GM19397 (cell line): Measurements from ENCODE around the gene PTTG2.
"Not testable (repeated sequence)": the region's sequence is repeated elsewhere in the genome, so short reads cannot be mapped to it uniquely, and the experiment has no call there.

Experiments used
- ATAC-seq: cut with Tn5 transposase; IDR thresholded peaks from one replicate; pipeline ENCODE4 v1.9.1; 2021; ENCODE audit warnings: mild to moderate bottlenecking, moderate library complexity; ENCODE audit not compliant: unreplicated experiment

PTTG2 gene

DNA sequence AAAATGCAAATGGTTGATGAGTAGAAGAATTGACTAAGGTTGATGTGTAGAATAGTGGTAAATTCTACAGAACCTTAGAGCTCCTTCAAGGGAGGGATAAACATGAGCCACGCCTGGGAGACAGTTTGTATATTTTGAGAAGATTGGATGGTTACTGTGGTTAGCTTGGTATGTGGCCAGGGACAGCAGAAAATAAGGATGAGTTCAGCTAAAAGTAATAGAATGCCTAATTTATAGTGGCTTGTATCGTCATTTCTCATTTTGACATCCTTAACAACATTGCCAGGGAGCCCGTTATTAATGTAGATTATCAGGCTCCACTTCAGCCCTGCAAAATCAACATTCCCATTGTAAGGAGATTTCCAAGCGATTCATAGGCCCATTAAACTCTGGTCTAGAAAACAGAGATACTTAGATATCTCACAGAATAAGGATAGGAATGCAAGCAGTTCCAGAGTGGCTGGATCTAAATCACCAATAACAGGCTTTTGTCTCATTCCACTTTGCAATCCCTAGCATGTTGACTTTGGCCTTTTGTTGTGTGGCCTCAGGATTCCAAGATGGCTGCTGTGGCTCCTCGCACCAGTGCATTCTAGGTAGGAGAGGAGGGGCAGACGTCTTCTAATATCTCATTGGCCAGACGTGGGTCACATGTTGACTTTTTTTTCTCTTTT, 6.4 kb upstream of the PTTG2 start:
- ATAC-seq: no peak

DNA sequence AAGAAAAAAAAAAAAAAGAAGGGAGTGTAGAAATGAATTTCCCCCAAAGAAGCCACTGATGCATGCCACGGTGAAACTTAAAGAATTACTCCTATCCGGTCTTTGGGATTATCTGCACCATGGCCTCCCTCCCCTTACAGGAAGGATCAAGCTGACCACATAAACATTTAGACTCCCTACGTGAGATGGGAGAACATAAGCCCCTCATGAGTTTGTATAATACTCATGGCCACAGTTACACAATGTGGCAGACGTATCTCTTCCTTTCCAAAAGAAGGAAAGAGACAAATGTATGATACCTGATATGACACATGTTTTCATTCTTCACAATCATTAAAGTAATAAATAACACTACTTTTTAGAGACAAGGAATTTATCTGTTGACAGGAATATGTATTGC, 3.3 kb upstream of the PTTG2 start:
- ATAC-seq: no peak

DNA sequence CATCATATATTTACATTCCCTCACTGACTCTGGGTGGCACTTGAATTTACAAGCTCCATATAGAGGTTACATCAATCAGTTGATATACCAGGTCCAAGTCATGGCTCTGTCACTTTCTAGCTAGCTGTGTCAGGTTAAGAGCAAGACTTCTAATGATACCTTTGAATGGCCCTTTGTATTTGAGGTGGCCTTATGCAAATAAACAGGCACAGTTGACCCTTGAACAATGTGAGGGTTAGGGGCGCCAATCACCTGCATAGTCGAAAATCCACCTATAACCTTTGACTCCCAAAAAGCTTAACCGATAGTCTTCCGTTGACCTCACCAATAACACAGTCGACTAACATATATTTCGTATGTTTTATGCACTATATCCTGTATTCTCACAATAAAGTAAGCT, 1.3 kb upstream of the PTTG2 start:
- no peak for ATAC-seq

DNA sequence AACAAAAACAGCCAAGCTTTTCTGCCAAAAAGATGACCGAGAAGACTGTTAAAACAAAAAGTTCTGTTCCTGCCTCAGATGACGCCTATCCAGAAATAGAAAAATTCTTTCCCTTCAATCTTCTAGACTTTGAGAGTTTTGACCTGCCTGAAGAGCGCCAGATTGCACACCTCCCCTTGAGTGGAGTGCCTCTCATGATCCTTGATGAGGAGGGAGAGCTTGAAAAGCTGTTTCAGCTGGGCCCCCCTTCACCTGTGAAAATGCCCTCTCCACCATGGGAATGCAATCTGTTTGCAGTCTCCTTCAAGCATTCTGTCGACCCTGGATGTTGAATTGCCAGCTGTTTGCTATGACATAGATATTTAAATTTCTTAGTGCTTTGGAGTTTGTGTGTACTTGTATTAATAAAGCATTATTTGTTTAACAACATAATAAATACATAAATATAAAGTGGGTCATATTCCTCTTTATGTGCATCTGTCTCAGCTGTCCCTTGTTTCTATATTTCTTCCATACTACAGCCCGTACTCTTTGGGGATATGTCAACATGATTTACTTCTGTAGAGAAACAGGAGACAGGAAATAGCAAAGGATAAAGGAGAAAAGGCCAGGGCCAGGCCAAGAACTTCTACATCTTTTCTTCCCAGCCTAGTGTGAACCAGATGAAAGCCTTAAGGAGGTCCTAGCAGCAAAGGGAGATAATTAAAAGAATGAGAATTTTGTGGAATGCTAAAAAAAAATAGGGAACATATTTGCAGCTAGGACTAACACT, 667 bp downstream of the PTTG2 start:
- no peak for ATAC-seq

DNA sequence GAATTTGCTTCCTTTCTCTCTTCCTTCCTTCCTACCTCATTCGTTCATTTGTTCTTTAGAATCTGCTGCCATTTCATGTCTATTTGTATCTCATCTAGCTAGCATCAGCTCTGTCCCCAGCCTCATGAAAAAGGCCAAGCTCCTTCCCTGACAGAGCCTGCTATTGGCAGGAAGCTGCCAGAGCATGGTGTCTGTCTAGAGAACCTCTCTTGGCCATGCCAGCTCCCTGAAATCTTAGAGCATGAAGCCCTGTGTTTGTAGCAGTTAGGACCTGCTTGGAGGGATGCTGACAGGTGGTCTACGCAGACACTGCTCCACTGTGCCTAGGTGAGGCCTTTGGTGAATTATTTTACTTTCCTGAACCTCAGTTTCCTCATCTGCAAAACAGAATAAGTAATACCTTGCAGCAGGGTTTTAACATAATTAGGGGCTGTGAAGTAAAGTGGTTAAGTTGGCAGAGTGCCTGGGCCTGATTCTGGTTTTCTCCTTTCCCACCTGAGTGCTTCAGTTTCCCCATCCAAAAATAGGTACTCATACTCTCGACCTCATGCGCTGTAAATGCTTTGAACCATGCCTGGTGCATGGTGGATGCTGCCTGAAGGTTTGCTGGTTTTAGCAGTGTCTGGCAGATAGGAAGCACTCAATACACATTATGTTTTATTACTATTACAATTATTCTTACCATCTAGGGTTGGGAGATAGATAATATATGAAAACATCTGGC, 4.7 kb downstream of the PTTG2 start:
- ATAC-seq: peak; percentile 63

DNA sequence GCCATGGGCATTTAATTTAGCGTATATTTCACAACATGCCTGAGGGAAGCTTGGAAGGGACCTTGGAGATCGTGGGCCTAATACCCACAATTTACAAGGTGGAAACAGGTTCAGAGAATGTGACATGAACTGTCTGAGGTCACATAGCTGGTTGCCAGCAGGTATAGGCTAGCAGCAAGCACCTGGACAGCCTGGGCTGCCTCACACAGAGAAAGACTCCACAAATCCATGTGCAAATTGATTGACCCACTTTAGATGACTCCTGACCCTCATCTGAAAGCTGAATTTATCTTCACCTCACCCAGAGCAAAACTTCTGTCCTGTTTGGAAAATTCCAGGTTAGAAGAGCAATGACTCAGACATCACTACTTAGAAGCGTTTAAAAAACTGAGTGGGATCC, 5.8 kb downstream of the PTTG2 start:
- no peak for ATAC-seq

DNA sequence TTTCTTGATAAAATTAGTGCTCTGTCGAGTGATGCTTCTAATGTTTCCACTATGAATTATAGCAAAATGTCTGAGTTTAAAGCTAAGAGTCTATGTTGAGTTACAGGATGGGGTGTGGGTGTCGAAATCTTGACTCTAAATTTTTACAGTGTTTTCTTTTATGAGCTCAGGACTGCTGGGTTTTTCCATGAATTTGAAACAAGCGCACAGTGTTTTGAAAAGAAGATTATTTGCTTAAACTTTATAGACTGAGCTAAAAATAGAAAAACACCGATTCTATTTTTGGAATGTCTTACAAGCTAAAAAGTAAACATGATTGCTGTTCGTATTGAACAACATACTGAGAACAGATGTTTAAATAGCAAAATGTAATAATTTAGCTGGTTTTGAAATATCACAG, 7.5 kb downstream of the PTTG2 start:
- no peak for ATAC-seq

DNA sequence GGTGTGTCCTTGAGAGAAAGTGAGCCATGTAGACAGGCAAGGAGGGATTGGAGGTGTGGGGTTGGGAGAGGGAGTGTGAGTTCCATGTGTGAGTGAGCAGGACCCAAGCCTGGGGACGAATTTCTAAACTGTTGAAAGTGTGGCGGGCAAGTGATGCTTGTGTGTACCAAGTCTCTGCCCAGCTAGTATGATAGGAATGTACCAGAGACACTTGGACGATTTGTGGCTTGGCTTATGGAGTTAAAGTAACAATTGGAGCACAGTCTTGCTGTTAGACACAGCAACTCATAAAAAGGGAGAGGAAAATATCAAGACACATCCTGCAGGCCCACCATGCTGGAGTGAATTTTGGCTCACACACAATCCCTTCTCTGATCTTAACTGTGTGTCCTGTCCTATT, 8.5 kb downstream of the PTTG2 start:
- no peak for ATAC-seq

DNA sequence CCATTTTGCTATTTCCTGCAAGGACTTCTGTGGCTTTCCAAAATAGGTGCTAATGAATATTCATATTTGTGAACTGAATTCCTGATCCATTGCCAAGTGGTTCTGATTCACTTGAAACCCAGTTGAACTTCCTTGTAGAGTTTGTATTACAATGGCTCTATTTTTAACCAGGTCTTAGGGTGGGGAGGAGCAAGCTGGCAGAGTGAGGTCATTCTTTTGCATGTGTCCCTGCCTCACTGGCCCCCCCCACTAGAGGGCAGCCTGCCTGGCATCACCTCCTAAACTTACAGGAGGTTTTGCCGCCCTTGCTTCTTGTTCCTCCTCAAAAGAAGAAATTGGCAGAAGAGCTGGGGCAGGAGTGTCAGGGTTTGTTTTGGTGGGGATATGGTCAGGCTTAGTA, 10.5 kb downstream of the PTTG2 start:
- ATAC-seq: peak; percentile 73

DNA sequence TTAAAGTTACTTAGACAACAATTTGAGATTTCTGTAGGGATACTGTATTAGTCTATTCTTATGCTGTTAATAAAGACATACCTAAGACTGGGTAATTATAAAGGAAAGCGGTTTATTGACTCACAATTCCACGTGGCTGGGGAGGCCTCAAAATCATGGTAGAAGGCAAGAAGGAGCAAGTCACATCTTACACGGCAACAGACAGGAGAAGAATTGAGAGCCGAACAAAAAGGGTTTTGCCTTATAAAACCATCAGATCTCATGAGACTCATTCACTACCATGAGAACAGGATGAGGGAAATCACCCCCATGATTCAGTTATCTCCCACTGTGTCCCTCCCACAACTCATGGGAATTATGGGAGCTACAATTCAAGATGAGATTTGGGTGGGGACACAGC, 11.0 kb downstream of the PTTG2 start:
- no peak for ATAC-seq

DNA sequence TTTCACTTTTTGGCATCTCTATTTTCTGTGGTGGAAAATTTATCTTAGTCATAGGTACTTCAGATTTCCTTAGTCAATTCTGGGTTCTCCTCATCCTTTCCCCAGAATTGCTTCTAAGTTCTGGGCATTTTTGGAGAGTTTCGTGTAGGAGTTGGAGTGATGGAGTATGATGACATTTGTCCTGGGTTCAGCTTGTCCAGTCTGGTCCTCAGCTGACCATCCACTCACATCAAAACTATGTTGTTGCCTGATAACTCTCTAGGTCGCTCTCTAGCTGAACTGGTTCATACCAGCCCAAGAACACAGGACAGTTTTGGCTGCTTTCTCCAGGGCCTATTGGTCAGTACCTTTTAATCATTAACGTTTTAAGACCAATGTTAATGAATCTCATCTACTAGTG, 13.2 kb downstream of the PTTG2 start:
- ATAC-seq: no peak

DNA sequence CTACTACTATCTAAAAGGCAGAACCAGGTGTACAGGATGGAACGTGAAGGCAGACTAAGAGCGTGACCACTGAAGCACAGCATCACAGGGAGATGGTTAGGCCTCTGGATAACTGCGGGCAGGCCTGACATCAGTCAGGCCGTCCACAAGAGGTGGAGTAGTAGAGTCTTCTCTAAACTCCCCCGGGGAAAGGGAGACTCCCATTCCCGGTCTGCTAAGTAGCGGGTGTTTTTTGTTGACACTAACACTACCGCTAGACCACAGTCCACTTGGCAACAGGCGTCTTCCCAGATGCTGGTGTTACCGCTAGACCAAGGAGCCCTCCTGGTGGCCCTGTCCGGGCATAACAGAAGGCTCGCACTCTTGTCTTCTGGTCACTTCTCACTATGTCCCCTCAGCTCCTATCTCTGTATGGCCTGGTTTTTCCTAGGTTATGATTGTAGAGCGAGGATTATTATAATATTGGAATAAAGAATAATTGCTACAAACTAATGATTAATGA, 15.2 kb downstream of the PTTG2 start:
- ATAC-seq: not testable (repeated sequence)

DNA sequence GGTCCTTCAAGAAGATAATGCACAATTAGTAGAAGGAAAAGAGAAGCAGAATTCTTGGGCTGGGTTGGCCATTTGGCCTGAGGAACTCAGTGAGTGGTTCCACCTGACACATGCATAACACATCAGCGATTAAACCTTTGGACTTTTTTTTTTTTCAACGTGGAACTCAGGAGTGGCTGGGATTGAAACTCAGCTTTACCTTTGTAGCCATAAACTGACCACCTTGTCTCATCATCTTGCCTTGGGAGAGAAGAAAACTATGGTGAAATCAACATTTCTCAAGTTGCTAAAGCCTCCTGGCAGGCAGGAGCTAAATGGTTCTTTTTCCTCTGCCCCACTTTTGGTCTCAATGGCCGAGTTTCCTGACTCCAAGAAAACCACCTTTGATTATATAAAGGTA, 16.3 kb downstream of the PTTG2 start:
- no peak for ATAC-seq

DNA sequence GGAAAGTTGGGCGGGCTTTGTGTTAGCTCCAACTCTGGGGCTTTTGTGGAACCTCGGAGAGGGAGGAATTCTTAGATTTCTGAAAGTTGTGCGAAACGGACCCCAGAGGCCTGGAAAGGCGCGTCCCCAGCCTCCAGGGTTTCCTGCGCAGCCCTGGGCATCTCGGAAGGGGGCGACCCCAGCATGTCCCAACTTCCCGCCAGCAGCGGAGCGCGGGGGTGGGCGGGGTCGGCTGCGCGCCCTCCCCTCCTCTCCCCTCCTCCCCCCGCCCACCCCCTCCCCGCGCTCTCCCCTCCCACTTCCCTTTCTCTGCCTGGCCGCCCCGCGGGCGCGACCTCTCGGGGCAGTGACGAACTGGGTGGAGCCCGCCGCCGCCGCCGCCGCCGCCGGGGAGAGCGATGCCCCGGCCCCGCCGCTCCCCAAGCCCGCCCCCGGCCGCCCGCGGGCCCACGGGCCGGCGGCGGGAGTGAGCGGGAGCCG, 16.8 kb downstream of the PTTG2 start:
- ATAC-seq: peak; percentile 81

DNA sequence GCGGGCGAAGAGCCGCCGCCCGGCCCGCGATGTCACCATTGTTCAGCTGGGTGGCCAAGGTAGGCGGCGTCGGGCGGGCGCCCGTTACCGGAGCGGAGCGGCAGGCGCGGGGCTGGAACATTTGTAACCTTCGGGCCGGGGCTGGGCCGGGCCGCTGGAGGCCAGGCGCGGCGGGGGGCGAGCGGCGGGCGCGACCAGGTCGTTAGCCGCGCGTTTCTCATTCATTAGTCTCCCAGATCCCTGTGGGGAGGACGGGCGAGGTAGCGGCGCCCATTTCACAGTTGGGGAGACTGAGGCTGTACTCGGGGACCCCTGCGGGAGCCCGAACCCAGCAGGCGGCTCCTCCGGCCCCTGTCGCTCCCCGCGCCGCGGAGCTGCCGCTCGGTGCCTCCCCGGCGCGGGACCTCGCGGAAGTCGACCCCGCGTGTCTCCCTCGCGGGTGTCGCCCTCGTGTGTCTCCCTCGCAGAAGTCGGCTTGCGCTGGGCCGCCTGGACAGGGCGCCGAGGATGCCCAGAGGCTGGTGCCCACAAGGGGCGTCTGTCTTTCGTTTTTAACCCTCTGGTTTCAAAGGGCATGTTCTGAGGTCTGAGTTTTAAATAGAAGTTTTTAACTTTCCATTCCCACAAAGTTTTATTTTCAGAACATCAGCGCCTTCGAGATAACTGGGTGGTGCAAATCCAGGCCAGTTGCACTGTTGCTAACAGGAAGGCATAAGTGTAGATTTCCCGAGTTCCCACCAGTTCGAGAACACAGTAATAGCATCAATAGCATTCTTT, 17.5 kb downstream of the PTTG2 start:
- peak; percentile 65 for ATAC-seq

DNA sequence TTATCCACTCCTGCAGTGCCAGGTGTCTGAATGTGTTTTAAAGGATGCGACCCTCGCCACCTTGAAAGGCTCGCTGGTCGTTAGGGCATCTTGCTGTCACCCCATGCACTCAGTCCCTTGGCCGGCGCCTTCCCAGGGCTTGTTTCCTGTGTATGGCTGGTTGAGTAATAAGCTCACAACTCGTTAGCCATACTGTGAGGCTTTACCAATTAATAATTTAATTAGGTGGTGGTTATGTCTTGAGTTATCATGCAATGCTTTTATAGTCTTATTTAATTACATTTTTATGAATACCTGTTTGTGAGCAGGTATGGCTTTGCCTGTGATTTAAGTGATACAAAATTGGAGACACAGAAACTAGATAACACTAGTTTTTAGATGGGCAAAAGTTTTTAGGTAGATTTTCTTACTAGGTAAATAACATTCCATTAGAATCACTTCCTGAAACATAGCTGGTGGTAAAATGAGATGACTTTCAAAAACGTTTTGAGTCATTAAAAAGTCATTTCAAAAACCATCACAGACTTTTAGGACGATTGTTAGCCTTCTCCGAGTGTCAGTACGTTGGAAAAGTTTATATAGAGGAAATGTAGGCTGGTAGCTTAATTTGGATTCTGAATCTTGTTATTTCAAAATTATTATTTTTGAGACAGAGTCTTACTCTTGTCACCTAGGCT, 18.2 kb downstream of the PTTG2 start:
- ATAC-seq: peak; percentile 10

DNA sequence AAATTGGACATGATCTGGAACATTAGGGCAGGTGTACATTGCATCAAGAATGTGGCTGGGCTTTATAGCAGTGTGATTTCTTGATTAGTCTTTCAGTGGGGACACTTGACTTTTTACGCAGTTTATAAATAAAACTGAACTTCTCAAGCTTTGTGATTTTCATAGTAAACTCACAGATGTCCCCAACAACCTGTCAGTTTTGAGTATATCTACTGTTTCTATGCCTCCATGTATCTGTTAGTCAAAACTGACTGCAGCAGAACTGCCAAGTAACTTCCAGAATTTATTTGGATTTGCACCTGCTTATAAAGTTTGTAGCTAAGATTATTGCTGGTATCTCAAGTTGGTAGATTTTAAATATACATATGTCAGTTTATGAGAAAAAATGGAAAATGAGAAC, 20.0 kb downstream of the PTTG2 start:
- ATAC-seq: no peak

DNA sequence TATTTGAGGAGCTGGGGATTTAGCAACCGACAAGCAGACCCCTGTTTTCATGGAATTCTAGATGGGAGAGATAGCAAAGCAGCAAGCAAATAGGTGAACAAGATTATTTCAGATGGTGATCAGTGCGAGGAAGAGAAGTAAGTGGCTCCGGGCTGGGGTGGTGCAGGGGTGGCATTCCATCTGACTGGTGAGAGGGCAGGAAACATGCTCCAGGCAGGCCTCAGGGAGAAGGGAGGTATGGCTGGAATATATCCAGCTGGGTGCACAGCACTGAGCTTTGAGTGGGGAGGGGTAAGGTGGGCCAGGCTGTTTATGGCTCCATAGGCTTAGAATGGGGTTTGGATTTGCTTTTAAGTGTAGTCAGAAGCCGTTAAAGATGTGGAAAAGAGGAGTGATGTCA, 21.2 kb downstream of the PTTG2 start:
- ATAC-seq: no peak

DNA sequence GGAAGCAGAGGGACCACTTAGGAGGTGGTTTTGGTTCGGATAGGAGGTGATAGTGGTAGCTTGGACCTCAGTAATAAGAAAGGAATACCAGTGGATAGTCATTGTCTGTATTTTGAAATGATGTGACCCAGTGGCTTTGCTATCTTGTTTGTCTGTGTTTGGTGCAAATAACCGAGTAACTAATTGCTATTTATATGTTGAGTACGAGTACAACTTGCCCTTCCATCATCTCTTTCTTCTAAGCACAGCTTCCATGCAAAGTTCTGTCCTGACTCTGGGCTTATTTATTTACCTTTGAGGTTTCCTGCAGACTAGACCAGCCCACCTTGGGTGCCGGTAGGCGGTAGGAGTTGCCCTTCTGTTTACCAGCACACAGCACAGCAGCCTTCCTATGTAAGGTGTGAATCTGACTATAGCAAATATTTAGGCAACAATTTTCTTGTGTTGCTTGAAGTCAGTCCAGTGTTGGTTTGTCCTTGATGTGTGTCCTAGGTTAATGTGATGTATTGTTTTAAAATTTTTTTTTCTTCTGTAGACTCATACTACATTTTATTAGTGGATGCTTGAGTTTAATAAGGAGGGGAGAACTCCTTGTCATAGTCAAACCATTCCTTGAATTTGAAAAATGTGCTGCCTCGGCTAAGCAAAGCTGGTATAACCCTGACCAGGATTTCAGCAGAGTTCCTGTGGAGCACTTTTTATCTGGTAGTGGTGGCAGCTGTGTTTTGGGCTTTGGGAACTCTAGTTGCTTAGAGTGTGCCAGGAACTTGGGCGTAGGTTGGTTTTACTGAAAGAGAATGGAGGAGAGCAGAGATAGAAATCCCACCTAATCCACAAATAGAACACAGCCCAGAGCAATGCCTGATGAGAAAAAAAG, 21.9 kb downstream of the PTTG2 start:
- no peak for ATAC-seq
